Ramos (cell line): ENCODE measurements around the gene APOC1.
"Not testable (repeated sequence)": the region's sequence is repeated elsewhere in the genome, so short reads cannot be mapped to it uniquely, and the experiment has no call there.

Experiments used
- in situ Hi-C: fragments of 300-500 bp; cut with MboI; formaldehyde crosslinking; loops from one replicate; pipeline ENCODE4 v1.14.3; 2022; ENCODE audit warnings: low sequenced_read_pairs; ENCODE audit not compliant: unreplicated experiment

Gene APOC1

GRCh38 chr19:44914433-44915206 lies at the start of gene APOC1:
TSS of gene APOC1 (plus strand) at chr19:44914608. CDS start at chr19:44914892, 284 bp downstream.
- in situ Hi-C loops = not testable (repeated sequence)

GRCh38 chr19:44865196-44865767 lies 49.1 kb upstream of the APOC1 start:
- in situ Hi-C loops = no loop called here

GRCh38 chr19:44866664-44867063 lies 47.7 kb upstream of the APOC1 start:
- in situ Hi-C loops = no loop called here

GRCh38 chr19:44867578-44867977 lies 46.8 kb upstream of the APOC1 start:
- in situ Hi-C loops = no loop called here

GRCh38 chr19:44869733-44870470 lies 44.5 kb upstream of the APOC1 start:
- in situ Hi-C loops = no loop called here

- in situ Hi-C loops = no loop called here
These were observed 42.6 kb upstream of the APOC1 start for GRCh38 chr19:44871809-44872208.

GRCh38 chr19:44872661-44873060 lies 41.7 kb upstream of the APOC1 start:
- in situ Hi-C loops = no loop called here

- in situ Hi-C loops = no loop called here
These were observed 40.1 kb upstream of the APOC1 start for GRCh38 chr19:44874317-44874716.

- in situ Hi-C loops = no loop called here
These were observed 38.5 kb upstream of the APOC1 start for GRCh38 chr19:44875666-44876451.

GRCh38 chr19:44876930-44877535 lies 37.4 kb upstream of the APOC1 start:
- in situ Hi-C loops = no loop called here

GRCh38 chr19:44878120-44878865 lies 36.1 kb upstream of the APOC1 start:
- in situ Hi-C loops = no loop called here

GRCh38 chr19:44879309-44880065 lies 34.9 kb upstream of the APOC1 start:
- in situ Hi-C loops = no loop called here

GRCh38 chr19:44882063-44882462 lies 32.3 kb upstream of the APOC1 start:
- in situ Hi-C loops = no loop called here

GRCh38 chr19:44882619-44883397 lies 31.6 kb upstream of the APOC1 start:
- in situ Hi-C loops = not testable (repeated sequence)

GRCh38 chr19:44883922-44884321 lies 30.5 kb upstream of the APOC1 start:
- in situ Hi-C loops = no loop called here

GRCh38 chr19:44884566-44884965 lies 29.8 kb upstream of the APOC1 start:
- in situ Hi-C loops = no loop called here

GRCh38 chr19:44886141-44886540 lies 28.3 kb upstream of the APOC1 start:
- in situ Hi-C loops = no loop called here

- in situ Hi-C loops = no loop called here
These were observed 26.8 kb upstream of the APOC1 start for GRCh38 chr19:44887648-44888047.
